ENCODE measurements around the gene IRF9.

IRF9 gene

GRCh38 chr14:24160850-24161804, at the start of gene IRF9:
Gene IRF9 (plus strand): TSS chr14:24161265. CDS start chr14:24162145, 880 bp downstream.
- peak; percentile 93 for DNase-seq
- in situ Hi-C loops (cut with HindIII; ENCODE audit: low pct_ligation_motif_present, low pct_unique_long_range_greater_than_20kb, low sequenced_read_pairs), result no loop called here

- DNase-seq, result no peak
- in situ Hi-C loops (cut with HindIII; ENCODE audit: low pct_ligation_motif_present, low pct_unique_long_range_greater_than_20kb, low sequenced_read_pairs), result no loop called here
Measured at GRCh38 chr14:24113379-24113800, 47.7 kb upstream of the IRF9 start.

GRCh38 chr14:24113801-24114531, 47.1 kb upstream of the IRF9 start:
- peak; percentile 81 for DNase-seq
- in situ Hi-C loops (cut with HindIII; ENCODE audit: low pct_ligation_motif_present, low pct_unique_long_range_greater_than_20kb, low sequenced_read_pairs), result no loop called here

GRCh38 chr14:24114532-24115421, 46.3 kb upstream of the IRF9 start, which contains the start of the genes DCAF11 and NRL:
Gene DCAF11 (plus strand): TSS chr14:24114777. CDS start chr14:24115595, 818 bp downstream.
Gene NRL (minus strand): TSS chr14:24114949. CDS start chr14:24082848, 32,101 bp downstream.
- DNase-seq, result peak; percentile 99
- in situ Hi-C loops (cut with HindIII; ENCODE audit: low pct_ligation_motif_present, low pct_unique_long_range_greater_than_20kb, low sequenced_read_pairs), result no loop called here

GRCh38 chr14:24115422-24116127, 45.5 kb upstream of the IRF9 start:
- no peak for DNase-seq
- in situ Hi-C loops (cut with HindIII; ENCODE audit: low pct_ligation_motif_present, low pct_unique_long_range_greater_than_20kb, low sequenced_read_pairs), result no loop called here

GRCh38 chr14:24116128-24116814, 44.8 kb upstream of the IRF9 start:
- in situ Hi-C loops (cut with HindIII; ENCODE audit: low pct_ligation_motif_present, low pct_unique_long_range_greater_than_20kb, low sequenced_read_pairs), result no loop called here
- DNase-seq, result no peak

GRCh38 chr14:24117179-24117578, 43.9 kb upstream of the IRF9 start:
- in situ Hi-C loops (cut with HindIII; ENCODE audit: low pct_ligation_motif_present, low pct_unique_long_range_greater_than_20kb, low sequenced_read_pairs), result no loop called here
- no peak for DNase-seq

GRCh38 chr14:24119691-24120090, 41.4 kb upstream of the IRF9 start:
- DNase-seq, result no peak
- in situ Hi-C loops (cut with HindIII; ENCODE audit: low pct_ligation_motif_present, low pct_unique_long_range_greater_than_20kb, low sequenced_read_pairs), result no loop called here

GRCh38 chr14:24121210-24121609, 39.9 kb upstream of the IRF9 start:
- no peak for DNase-seq
- in situ Hi-C loops (cut with HindIII; ENCODE audit: low pct_ligation_motif_present, low pct_unique_long_range_greater_than_20kb, low sequenced_read_pairs), result no loop called here

- in situ Hi-C loops (cut with HindIII; ENCODE audit: low pct_ligation_motif_present, low pct_unique_long_range_greater_than_20kb, low sequenced_read_pairs), result no loop called here
Measured at GRCh38 chr14:24122416-24122815, 38.6 kb upstream of the IRF9 start.

GRCh38 chr14:24122898-24123297, 38.2 kb upstream of the IRF9 start:
- in situ Hi-C loops (cut with HindIII; ENCODE audit: low pct_ligation_motif_present, low pct_unique_long_range_greater_than_20kb, low sequenced_read_pairs), result no loop called here
- no peak for DNase-seq

More at GRCh38 chr14:24122416-24122815, 38.6 kb upstream of the IRF9 start:
- no peak for DNase-seq

GRCh38 chr14:24123424-24124417, 37.3 kb upstream of the IRF9 start:
- no peak for DNase-seq
- in situ Hi-C loops (cut with HindIII; ENCODE audit: low pct_ligation_motif_present, low pct_unique_long_range_greater_than_20kb, low sequenced_read_pairs), result no loop called here

- in situ Hi-C loops (cut with HindIII; ENCODE audit: low pct_ligation_motif_present, low pct_unique_long_range_greater_than_20kb, low sequenced_read_pairs), result no loop called here
- no peak for DNase-seq
Measured at GRCh38 chr14:24126939-24127338, 34.1 kb upstream of the IRF9 start.

GRCh38 chr14:24127673-24128072, 33.4 kb upstream of the IRF9 start:
- no peak for DNase-seq
- in situ Hi-C loops (cut with HindIII; ENCODE audit: low pct_ligation_motif_present, low pct_unique_long_range_greater_than_20kb, low sequenced_read_pairs), result no loop called here

GRCh38 chr14:24129410-24129998, 31.6 kb upstream of the IRF9 start:
- in situ Hi-C loops (cut with HindIII; ENCODE audit: low pct_ligation_motif_present, low pct_unique_long_range_greater_than_20kb, low sequenced_read_pairs), result no loop called here
- DNase-seq, result no peak

- DNase-seq, result no peak
- in situ Hi-C loops (cut with HindIII; ENCODE audit: low pct_ligation_motif_present, low pct_unique_long_range_greater_than_20kb, low sequenced_read_pairs), result no loop called here
Measured at GRCh38 chr14:24130380-24130716, 30.7 kb upstream of the IRF9 start, which contains the start of gene FITM1. Gene FITM1 (plus strand): TSS chr14:24130659. CDS start chr14:24131564, 905 bp downstream.
